RPMI7951 (cell line): ENCODE data around the gene TTYH3. TPM values are rescaled to one million over a fixed set of nuclear protein-coding genes. Genes with fewer than 3 reads are reported as not detected.
"Not testable (repeated sequence)": the region's sequence is repeated elsewhere in the genome, so short reads cannot be mapped to it uniquely, and the experiment has no call there.

Experiments
- DNase-seq: peaks from one replicate; pipeline ENCODE4 v3.0.0-alpha.2; 2012; ENCODE audit warnings: low read depth
- total RNA-seq: library from RNA; depleted of rRNA; stranded (reverse); fragments of >200 nt; shearing (Covaris generic); gene quantifications from 2 replicates; pipeline ENCODE4 v1.2.3, GENCODE V29; 2014; rRNA removed

TTYH3 gene, protein sequence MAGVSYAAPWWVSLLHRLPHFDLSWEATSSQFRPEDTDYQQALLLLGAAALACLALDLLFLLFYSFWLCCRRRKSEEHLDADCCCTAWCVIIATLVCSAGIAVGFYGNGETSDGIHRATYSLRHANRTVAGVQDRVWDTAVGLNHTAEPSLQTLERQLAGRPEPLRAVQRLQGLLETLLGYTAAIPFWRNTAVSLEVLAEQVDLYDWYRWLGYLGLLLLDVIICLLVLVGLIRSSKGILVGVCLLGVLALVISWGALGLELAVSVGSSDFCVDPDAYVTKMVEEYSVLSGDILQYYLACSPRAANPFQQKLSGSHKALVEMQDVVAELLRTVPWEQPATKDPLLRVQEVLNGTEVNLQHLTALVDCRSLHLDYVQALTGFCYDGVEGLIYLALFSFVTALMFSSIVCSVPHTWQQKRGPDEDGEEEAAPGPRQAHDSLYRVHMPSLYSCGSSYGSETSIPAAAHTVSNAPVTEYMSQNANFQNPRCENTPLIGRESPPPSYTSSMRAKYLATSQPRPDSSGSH
- total RNA-seq: 20.5 and 34.9 TPM in 2 replicates

DNA sequence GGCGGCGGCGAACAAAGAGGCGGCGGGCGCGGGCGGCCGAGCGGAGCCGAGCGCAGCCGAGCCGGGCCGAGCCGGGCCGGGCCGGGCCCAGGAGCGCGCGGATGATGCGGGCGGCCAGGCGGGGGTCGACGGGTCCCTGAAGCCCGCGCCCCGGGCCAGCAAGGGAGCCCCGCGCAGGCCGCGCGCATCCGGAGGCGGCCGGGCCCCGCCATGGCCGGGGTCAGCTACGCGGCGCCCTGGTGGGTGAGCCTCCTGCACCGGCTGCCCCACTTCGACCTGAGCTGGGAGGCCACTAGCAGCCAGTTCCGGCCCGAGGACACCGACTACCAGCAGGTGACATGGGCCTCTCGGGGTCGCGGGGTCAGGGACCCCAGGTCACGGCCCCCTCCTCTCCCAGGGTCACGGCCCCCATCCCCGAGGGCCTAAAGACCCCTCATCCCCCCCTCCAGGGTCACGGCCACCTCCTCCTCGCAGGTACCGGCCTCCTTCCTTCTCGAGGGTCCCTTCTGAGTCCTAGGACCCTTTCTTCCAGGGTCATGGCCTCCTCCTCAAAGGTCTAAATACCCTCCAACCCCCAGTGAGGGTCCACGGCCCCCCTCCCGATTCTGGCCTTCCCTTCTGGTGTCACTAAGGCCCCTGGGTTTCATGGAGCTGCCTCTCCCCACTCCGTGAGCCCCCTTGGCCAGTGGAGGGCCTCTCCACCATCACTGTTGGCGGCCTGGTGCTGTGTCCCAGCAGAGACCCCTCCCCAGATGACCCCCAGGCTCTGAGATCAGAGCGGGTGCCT, at the start of gene TTYH3:
Gene TTYH3, plus strand, starts transcription at position 41 of the 787 bp plus-strand sequence. Its CDS starts 170 bp downstream, at position 211.
- DNase-seq: peak; percentile 48

DNA sequence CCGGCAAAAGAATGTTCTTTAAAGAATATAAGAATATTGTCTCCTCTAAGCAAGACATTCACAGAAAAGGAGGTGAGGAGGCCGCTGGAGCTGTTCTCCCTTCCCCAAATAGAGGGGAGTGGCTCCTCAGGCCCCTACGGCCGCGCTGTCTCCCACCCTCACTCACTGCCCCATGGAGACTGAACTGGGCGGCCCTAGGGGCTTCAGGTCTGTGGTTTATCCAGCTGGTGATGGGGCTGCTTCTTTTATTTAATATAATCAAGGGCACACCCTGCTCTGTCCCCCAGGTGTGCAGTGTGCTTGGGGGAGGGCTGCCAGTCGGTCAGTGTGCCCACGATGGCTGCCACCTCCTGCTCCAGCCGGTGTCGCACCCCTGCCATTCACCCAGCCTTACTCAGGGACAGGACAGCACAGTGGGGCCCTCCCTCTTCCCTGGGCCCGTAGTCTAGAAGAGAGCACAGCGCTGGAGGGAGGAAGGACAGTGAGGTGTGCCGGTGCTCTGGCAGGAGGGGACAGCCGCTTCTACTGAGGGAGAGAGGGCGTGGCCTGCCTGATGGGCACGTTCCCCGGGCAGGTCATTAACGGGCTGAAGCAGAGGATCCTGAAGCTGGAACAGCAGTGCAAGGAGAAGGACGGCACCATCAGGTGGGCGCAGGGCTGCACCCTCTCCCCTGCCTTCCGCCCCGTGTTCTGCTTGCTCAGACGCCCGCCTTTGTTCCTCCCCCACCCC, 49.6 kb upstream of the TTYH3 start:
- no peak for DNase-seq

DNA sequence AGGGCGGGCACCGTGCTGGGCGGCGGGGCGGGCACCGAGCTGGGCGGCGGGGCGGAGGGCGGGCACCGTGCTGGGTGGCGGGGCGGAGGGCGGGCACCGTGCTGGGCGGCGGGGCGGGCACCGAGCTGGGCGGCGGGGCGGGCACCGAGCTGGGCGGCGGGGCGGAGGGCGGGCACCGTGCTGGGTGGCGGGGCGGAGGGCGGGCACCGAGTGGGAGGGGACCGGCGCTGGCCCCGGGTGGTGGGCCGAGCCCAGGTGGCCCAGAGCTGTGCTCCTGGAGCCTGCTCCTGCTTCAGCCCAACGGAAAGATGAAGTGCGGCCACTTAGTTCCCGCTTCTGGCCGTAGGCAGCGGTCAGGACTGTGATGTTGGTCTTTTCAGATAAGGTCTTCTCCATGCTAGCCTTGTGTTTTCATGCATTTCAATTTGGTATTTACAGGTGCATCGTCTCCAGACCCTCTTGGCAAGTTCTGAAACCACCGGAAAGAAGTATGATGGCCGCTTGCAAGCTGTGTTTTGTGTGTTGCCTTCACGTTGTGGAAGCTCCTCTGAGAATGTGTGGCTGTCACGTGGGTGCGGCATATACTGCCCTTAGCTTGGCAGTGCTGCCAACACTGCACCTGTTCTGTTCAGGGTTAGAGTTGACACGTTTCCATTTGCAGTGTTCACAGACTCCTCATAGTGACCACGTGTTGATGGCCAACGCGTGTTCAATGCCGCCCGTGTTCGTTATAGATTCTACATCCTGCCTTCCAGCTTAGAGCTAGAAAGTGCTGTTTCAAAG, 47.8 kb upstream of the TTYH3 start:
- no peak for DNase-seq

DNA sequence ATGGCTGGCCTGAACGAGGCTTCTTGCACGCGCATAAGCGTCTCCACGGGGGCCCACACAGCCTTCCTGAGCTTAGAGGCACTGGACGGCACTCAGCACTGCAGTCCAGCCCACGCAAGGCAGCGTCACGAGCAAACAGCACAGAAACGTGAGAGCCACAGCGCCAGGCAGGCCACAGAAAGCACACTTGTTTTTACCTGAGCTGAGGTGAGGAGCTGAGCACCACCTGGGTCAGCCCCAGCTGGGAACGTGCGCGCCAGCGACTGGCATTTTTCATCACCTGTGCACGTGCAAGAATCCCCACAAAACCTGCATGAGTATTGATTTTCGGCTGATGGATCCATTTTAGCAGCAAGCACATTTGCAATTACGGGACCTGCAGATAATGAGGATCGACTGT, 46.3 kb upstream of the TTYH3 start:
- DNase-seq: no peak

DNA sequence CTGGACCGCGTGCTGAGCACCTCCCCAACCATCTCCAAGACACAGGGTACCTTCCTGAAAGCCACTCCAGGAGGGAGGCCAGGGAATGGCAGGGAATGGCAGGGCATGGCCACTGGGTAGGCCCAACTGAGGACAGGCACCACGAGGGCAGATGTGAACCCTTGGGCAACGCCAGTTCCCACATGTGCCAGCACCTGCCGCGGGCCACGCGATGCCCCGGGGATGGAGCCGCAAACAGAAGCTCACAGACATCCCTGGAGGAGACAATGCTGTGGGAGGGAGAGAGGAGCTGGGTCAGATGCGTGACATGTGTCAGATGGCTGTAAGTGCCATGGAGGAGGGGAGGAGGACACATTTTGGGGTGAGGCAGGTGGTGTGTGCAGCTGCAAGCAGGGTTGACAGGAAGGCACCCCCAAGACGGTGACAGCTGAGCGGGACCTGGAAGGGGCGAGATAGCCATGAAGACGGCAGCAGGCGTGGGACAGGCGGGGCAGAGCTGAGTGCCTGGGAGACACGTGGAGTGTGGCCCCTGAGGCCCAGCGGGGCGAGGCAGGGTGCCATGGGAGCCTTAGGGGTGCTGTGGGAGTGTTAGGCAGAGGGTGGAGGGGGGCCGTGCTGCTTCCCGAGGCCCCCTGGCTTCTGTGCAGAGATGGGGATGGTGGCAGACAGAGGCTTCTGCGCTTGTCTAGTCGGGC, 45.3 kb upstream of the TTYH3 start:
- no peak for DNase-seq

DNA sequence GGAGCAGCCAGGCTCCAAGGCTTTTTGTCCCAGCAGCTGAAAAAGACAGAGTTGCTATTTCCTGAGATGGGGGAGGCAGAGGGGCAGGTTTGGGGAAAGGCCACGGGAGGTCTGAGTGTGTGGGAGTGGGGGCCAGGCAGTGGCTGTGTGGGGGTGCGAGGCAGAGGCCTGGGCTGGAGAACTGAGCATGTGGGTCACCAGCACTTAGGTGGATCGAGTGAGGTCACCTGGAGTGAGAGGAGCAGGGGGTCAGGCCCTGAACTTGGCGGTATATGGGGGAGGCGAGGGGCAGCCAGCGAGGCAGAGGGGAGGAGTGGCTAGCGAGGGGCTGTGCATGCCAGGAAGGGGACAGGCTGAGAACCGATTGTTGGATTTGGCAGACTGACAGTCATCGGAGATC, 44.7 kb upstream of the TTYH3 start:
- no peak for DNase-seq

DNA sequence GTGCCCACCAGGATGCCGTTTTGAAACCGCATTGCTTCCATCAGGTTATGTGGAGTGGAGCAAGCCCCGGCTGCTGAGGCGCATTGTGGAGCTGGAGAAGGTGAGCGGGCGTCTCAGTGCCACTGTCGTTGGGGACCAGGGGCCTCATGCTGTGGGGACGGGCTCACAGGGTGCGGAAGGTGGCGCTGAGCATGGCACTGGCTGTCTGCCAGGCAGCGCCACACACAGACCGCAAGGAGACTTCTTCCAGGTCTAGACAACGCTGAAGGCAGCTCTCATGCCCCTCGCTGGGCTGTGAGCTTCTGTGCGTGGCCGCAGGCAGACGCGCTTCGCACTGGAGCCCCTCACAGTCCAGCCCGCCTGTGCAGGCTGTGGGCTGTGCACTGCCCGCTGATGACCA, 44.0 kb upstream of the TTYH3 start:
- no peak for DNase-seq

DNA sequence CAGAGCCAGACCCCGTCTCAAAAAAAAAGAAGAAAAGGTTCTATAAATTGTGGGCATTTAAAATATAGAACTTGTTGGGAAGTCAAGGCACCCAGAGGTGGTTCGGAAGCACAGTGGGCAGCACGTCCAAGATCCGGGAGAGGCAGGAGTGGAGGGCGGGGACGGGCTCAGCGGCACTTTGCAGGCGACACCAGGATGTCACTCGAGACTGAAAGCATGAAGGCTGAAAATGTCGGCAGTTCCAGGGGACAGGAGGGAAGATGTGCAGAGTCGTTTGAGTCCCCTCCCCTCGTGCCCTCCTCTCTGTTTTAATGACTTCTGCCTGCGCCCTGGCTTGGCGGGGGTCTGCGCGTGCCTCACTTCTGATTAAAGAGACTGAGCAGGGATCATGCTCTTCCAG, 42.4 kb upstream of the TTYH3 start:
- no peak for DNase-seq

DNA sequence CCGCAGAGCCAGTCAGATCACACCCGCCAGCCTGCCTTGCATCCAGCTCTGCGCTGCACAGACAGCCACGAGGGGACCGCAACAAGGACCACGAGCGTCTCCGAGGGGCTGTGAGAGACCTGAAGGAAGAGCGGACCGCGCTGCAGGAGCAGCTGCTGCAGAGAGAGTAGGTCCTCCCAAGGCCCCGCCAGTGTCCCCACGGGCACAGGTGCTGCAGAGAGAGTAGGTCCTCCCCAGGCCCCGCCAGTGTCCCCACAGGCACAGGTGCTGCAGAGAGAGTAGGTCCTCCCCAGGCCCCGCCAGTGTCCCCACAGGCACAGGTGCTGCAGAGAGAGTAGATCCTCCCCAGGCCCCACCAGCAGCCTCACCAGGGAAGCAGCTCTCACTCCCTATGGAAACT, 41.8 kb upstream of the TTYH3 start:
- not testable (repeated sequence) for DNase-seq

DNA sequence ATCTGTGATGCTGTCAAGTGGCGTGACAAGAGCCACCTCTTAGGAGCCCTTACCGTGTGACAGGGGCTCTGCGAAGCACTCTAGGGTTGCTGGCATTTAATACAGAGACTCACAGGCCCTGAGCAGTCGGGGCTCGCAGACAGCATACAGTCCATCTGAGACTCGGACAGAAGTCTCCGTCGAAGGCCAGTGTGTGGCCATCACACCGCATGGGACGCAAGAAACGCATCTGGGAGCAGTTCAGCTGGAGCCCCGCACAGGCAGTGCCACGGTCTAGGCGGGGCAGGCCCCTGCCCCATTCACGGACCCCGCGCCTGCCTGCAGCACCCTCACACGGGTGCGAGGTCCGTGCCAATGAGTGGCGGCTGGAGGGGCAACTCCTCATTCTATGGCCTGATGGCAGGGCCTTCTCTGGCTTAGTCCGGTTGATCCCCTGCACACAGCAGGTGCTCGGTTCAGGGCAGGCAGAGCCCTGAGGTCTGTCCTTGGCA, 39.4 kb upstream of the TTYH3 start:
- no peak for DNase-seq

DNA sequence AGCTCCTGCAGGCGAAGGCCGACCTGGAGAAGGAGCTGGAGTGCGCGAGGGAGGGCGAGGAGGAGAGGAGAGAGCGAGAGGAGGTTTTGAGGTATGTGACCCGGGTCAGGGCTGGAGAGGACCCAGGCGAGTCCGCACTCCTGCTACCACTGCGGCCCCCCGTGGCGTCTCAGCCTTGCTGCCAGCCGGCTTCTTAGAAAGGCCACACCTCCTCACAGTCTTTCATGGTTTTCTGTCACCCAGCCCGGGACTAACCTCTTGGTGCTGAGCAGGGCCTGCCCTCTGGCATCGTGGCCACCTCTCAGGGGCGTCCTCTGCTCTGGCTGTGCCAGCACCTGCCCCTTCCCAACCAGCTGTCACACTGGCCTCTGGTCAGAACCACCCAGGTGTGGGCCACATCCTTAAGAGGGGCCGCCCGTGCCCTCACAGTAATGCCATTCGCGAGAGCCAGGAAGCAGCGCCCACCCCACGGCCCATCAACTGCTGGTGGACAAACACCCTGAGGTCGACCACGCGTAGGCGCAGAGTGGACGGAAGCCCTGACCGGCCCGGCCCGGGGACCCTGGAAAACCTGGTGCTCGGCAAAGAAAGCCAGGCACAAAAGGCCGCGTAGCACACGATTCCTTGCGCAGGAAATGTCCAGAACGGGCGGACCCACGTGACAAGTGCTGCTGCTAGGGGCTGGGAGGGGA, 38.6 kb upstream of the TTYH3 start:
- DNase-seq: no peak

DNA sequence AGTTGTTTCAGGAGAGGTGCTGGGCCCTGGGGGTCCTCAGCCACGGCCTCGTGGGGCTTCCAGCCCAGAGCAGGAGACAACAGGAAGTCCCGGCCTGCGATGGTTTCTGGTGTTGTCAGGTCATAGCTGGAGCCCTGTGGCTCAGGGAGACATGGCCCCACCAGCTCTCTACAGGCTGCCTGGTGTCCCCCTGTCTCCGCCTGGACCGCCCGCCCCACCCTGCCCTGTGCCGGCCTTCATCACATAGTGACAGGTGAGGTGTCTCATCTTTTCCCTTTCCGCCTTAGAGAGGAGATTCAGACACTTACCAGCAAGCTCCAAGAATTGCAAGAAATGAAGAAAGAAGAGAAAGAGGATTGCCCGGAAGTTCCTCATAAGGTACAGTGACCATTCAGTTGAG, 37.2 kb upstream of the TTYH3 start:
- no peak for DNase-seq

DNA sequence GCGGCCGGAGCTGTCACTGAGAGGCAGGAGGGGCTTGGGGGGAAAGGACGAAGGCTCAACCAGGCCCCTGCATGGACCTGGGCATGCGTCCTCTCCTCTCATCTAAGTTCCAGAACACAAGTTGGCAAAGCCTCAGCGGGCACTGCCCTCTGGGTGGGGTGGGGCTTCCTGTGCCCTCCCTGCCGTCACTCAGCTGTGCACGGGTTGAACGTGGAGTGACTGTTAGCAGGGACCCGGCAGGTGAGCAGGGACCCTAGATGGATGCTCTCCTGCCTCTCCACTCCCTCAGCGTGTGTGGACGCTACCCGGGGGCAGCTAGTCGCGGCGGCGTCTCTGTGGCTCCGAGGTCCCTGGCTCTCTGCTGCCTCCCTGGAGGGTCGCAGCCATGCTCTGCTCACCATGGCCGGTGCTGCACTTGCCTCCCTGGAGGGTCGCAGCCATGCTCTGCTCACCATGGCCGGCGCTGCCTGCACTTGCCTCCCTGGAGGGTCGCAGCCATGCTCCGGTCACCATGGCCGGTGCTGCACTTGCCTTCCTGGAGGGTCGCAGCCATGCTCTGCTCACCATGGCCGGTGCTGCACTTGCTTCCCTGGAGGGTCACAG, 36.4 kb upstream of the TTYH3 start:
- no peak for DNase-seq

DNA sequence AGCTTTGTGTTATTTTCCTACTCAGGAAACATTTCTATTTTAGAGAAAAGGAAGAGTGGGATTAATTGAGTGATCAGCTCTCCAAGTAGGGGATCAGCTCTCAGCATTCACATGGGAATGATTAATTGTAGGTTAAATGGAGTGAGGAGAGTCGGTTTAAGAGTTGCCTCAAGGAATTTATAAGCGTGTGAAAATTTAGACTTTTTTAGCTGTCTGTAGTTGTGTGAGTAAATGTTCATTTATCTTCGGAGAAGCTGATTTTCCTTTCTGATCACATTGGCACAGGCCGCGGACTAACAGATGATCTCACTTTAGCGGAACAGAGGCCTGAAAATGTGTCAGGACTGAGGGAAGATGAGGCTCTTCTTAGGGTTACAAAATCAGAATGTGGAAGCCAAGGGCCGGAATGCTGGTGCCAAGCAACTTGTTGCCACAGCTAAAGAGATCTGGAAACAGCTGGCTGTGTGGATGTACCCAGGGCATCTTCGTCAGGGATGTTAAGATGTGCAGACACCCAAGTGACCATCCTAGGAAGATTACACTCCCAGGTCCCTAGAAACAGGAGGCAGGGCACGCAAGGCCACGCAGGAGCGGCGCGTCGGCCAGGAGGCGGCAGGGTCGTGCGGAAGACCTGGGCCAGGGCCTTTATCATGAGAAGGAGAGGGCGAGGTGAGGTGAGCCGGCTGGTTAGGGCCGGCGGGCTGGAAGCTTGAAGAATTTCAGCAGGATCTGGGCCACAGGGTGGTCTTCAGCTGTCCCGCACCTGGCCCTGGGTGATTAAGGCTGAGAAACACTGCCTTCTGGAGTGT, 35.1 kb upstream of the TTYH3 start:
- no peak for DNase-seq

DNA sequence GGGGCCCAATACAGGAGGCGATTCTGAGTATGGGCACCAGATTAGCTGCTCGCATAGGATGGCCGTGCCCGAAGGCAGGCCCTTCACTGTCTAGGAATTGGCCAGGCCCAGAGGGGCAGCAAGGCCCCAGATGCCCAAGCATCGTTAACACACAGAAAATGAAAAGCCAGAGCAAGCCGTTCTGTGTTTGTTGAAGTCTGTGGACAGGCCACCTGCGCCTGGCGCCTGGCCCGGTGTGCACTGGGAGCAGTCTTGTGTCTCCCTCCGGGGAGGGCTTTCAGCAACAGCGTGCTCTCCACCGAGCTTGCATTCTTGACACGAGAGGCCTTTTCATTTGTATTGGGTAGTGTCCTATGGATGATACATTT, 34.5 kb upstream of the TTYH3 start:
- no peak for DNase-seq

DNA sequence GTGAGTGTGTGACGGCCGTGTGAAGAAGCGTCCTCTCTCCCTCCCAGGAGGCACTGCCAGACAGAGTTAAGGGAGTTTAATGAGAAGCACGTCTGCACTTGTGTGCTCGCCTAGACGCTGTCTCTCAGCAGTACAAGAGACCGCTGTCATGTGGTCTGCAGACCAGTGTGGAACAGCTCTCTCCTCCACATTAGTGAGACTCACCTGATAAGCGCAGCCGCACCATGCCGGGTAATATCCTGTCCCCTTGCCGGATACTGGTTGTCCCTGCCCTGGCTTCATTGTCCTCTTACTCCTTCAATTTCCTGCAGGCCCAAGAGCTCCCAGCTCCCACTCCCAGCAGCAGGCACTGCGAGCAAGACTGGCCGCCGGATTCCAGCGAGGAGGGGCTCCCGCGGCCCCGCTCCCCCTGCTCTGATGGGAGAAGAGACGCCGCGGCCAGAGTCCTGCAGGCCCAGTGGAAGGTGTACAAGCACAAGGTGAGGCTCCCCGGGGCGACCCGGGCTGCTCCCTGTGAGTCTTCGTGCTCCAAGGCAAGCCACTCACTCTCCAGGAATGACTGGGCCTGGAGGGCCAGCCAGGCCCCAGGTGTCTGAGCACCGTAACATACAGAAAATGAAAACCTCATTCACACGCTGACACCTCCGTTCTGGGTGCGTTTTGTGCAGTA, 33.5 kb upstream of the TTYH3 start:
- no peak for DNase-seq

DNA sequence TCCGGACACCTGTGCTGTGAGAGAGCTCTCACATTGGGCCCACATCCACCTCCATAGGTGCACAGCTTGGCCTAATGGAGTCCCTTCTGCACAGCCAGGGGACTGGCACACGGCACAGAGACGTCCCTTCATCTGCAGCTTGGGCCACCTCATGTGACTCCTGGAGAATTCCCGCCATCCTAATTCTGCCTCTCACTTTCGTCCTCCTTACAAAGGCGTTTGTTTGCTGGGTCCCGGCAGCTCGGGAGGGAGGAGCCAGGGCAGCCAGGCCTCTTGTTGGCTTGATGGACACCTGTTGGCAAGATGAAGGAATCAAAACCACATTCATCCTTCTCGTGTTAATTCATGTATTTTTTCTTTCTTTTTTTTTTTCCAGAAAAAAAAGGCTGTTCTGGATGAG, 30.7 kb upstream of the TTYH3 start:
- no peak for DNase-seq

DNA sequence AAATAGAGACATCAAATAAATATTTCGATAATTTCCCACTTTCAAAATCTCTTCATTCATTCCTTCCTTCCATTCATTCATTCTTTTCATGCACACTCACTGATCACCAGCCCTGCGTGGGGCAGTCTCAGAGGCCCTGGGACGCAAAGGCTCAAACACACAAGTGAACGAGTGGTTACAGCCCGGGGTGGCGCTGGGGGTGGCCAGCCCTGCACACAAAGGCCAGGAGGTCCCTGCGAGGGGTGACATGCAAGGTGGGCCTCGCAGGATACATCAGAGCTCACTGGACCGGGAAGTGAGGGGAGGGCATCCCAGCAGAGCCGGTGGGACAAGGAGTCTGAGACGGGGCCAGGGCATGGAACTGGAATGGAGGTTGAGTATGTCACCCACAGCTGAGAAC, 29.9 kb upstream of the TTYH3 start:
- DNase-seq: no peak
